Measurements from ENCODE around the gene SLC25A41. TPM values are rescaled to one million over a fixed set of nuclear protein-coding genes. Genes with fewer than 3 reads are reported as not detected.

Gene SLC25A41
- total and polyA plus RNA-seq, 2 of the 13 experiments (the other 11 are each of a cell fraction or from before 2014, with no cell fraction given), result 0.33 to 0.95 TPM

GRCh38 chr19:6394831-6395230, 38.7 kb downstream of the SLC25A41 start (continued):
- TF ChIP-seq ZNF205 (CRISPR knock-in tag; IDR thresholded peaks at IDR 0.05) (no peak), KLF11 (CRISPR knock-in tag; IDR thresholded peaks at IDR 0.05) (no peak), ZNF383 (CRISPR knock-in tag; IDR thresholded peaks at IDR 0.05; ENCODE audit: borderline replicate concordance) (no peak), NCOR1 (IDR thresholded peaks at IDR 0.05; ENCODE audit: borderline replicate concordance, low read length) (no peak), SMC3 (IDR thresholded peaks at IDR 0.05; ENCODE audit: low read length) (no peak), ZNF460 (CRISPR knock-in tag; IDR thresholded peaks at IDR 0.05; ENCODE audit: borderline replicate concordance) (no peak), GPBP1L1 (CRISPR knock-in tag; IDR thresholded peaks at IDR 0.05) (no peak)

DNA sequence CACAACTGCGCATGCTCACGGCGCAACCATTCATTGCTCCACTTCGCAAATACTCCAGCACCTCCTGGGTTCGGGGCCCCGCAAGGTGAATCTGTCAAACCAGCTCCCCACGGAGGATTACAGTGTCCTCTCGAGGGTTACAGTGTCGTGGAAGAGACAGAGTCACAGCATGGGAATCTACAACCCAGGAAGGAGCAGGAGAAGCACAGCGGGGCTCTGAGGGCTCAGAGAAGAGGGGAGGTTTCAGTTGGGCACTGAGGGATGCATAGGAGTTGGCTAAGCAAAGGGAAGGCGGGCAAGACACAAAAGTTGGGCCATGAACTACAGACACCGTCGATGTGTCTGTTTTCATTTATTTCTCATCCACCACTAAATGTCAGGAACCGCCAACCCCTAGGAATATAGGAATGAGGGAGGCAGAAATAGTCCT, 39.6 kb downstream of the SLC25A41 start:
- FAIRE-seq, result no peak
- no peak; the same call in 2 of the 3 replicates for ATAC-seq
- no peak for DNase-seq (ENCODE audit: low spot score)
- Histone ChIP-seq H3K9ac (ENCODE audit: insufficient read depth, low read depth, low read length) (peak overlapping the region; percentile 88), H3K36me3 (replicated peaks in 1 of 2; ENCODE audit: control insufficient read depth in 1 of 2, insufficient read depth in 2 of 2, low read length in 2 of 2) (peaks cover 2 to 13% of the 10 kb centered on the region in 2 experiments; a peak in 3 of 5 replicates), H3K9me3 (ENCODE audit: low read length) (no peaks in the 10 kb centered on the region), H3K4me3 (replicated peaks in 1 of 3; ENCODE audit: insufficient read depth in 1 of 3, low read depth in 2 of 3, low read length in 3 of 3) (peak overlapping the region; percentile 81 to 99 (median 92)), H3K4me1 (ENCODE audit: insufficient read depth, low read length) (peaks cover 24% of the 10 kb centered on the region), H3K4me2 (ENCODE audit: low read depth, low read length) (peak overlapping the region; percentile 96), H4K20me1 (ENCODE audit: insufficient read depth, low read length) (no peaks in the 10 kb centered on the region), H2AFZ (ENCODE audit: low read length) (peak overlapping the region; percentile 70), H3K27ac (ENCODE audit: extremely low read length, insufficient read depth, low read length) (peak overlapping the region; percentile 65), H3K27me3 (ENCODE audit: control insufficient read depth in 1 of 2, insufficient read depth in 2 of 2, low read length in 2 of 2) (no peaks in the 10 kb centered on the region; a peak in 1 of 5 replicates), H3K79me2 (ENCODE audit: insufficient read depth, low read length) (peaks cover 18% of the 10 kb centered on the region)
- BruUV-seq (replicated peaks), result no TSS peak
- intact Hi-C loops (cut with micrococcal nuclease; ENCODE audit: unreplicated experiment) (no loop called here), in situ Hi-C loops (cut with HindIII; ENCODE audit: extremely low pct_ligation_motif_present, low pct_unique_long_range_greater_than_20kb) (no loop called here)
- ChIA-PET POLR2A (interaction anchor here (1.7 to 5.5 kb wide), 2 partner anchors 8 to 21 kb away, joined by 15 to 45 read pairs; partner anchors contain the start of gene ALKBH7), CTCF (ENCODE audit: low intra/inter-chr PET ratio, low total read pairs) (no interaction called here)
- 32% methylated on average over 9 of the region's 14 CpGs for WGBS (ENCODE audit: low lambda C conversion rate)
- TF ChIP-seq ZFP36L1 (CRISPR knock-in tag; IDR thresholded peaks at IDR 0.05), result no peak
- TF ChIP-seq, protein P1, sequence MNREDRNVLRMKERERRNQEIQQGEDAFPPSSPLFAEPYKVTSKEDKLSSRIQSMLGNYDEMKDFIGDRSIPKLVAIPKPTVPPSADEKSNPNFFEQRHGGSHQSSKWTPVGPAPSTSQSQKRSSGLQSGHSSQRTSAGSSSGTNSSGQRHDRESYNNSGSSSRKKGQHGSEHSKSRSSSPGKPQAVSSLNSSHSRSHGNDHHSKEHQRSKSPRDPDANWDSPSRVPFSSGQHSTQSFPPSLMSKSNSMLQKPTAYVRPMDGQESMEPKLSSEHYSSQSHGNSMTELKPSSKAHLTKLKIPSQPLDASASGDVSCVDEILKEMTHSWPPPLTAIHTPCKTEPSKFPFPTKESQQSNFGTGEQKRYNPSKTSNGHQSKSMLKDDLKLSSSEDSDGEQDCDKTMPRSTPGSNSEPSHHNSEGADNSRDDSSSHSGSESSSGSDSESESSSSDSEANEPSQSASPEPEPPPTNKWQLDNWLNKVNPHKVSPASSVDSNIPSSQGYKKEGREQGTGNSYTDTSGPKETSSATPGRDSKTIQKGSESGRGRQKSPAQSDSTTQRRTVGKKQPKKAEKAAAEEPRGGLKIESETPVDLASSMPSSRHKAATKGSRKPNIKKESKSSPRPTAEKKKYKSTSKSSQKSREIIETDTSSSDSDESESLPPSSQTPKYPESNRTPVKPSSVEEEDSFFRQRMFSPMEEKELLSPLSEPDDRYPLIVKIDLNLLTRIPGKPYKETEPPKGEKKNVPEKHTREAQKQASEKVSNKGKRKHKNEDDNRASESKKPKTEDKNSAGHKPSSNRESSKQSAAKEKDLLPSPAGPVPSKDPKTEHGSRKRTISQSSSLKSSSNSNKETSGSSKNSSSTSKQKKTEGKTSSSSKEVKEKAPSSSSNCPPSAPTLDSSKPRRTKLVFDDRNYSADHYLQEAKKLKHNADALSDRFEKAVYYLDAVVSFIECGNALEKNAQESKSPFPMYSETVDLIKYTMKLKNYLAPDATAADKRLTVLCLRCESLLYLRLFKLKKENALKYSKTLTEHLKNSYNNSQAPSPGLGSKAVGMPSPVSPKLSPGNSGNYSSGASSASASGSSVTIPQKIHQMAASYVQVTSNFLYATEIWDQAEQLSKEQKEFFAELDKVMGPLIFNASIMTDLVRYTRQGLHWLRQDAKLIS (CRISPR knock-in tag; IDR thresholded peaks at IDR 0.05), result no peak
- TF ChIP-seq ZNF709 (CRISPR knock-in tag; IDR thresholded peaks at IDR 0.05), result 0 out of 2 replicates have a peak, but pooled peaks have one; percentile 8

Measured in HepG2 (cell line).